Measurements from ENCODE around the gene MAP2K1. TPM values are rescaled to one million over a fixed set of nuclear protein-coding genes. Genes with fewer than 3 reads are reported as not detected.

The MAP2K1 gene
- total RNA-seq, result 45.8 and 68.0 TPM in 2 replicates

DNA sequence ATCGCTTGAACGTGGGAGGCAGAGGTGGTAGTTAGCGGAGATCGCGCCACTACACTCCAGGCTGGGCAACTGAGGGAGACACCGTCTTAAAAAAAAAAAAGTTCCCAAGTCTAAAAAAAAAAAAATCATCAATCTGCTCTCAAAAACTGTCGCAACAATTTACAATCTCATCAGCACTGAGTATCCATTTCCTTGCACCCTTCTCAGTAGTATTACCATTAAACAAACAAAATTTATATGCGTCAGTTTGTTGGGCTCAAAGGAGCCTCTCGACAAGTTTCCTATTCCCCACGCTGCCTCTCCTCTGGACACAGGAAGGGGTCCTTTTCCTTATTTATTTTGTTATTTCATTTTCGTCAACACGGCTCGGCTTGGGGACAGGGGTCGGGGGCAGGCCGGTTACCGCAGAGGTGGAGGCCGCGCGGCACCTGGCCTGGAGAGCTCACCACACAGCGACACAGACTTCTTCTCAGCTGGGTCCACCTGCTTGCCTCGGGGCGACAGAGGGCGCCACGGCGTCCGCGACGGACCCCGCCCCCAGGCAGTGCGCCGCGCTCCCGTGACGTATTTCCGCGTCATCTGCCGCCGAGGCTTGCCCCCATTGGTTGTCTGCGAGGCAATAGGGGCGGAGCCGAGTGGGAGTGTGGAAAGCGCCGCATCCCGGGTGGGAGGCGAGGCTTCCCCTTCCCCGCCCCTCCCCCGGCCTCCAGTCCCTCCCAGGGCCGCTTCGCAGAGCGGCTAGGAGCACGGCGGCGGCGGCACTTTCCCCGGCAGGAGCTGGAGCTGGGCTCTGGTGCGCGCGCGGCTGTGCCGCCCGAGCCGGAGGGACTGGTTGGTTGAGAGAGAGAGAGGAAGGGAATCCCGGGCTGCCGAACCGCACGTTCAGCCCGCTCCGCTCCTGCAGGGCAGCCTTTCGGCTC, at the start of gene MAP2K1:
Gene MAP2K1 (plus strand): TSS at position 709 of the 920 bp plus-strand sequence. CDS start 436 bp downstream, outside the sequence.

DNA sequence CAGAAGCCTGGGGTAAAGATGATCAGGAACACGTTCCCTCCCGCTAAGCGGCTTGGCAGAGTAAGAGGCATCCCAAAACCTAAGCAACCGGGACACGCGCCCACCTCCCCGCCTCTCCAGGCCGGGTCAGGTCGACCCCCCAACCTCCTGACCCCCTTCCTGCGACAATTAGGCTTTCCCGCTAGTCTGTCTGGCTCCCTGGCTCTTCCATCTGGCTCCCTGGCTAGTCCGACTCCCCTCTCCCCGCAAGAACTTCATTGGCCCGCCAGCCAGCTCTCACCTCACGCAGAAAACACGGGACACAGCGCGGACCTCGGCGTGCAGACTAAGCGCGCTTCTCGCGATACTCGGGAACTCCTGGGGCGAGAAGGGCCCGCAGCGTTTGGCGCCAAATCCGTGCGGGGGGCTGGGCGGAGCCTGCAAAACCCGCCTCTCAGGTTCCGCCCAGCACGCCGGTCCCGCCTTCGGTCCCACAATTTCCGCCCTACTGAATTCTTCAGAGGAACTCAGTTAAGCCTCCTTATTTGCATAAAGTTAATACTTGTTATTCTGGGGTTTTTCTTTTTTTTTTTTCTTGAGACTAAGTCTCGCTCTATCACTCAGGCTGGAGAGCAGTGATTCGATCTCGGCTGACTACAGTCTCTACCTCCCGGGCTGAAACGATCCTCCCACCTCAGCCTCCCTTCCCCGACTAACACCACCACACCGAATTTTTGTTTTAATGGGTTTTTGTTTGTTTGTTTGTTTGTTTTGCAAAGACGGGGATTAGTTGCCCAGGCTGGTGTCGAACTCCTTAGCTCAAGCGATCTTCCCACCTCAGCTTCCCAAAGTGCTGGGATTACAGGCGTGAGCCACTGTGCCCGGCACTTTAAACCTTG, 30.1 kb upstream of the MAP2K1 start, which contains the start of gene TIPIN:
Gene TIPIN (minus strand): TSS at position 327 of the 878 bp plus-strand sequence. CDS start 3,738 bp downstream, outside the sequence.

DNA sequence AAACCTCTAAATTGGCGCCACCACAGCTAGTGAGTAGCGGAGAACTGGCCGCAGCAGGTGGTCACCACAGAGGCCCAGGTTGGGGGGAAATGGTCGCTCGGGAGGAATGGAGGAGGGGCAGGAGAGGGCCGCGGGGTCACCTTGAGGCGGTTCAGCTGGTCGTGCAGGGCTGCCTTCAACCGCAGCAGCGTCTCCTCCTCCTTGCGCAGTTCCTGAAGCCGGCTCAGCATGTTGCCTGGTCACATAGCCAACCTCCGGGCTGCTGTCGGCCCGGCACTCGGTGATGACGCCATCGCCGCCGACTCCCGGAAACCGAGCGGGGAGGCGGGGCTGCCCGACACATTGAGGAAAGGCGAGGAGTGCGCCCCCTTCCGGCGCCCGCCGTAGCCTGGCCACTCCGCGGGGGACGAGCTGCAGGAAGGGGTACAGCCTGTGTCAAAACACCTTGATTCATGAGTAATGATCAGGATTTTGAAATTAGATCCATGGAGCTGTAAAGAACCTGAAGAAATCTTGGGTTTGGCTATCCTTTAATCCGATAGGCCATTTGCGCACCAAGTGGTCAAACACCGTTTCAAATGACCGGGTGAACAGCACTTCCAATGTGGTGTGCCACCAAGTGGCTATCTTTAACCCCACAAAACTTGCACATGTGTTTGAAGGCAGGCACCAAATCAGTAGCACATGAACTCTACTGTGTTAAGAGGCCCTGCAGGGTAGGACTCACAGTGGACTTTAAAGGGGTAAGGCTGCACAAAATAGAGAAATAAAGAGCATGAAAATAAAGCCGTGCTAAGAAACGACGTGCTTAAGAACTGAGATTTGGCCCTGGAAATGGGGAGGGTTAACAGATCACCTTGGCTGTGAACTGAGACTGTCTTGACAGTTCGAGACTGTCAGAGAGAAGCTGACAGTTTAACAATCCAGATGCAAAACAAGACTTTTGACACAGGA, 111.1 kb downstream of the MAP2K1 start, which contains the start of gene SNAPC5:
Gene SNAPC5 (minus strand): TSS at position 261 of the 954 bp plus-strand sequence. CDS start 31 bp downstream, at position 230.

DNA sequence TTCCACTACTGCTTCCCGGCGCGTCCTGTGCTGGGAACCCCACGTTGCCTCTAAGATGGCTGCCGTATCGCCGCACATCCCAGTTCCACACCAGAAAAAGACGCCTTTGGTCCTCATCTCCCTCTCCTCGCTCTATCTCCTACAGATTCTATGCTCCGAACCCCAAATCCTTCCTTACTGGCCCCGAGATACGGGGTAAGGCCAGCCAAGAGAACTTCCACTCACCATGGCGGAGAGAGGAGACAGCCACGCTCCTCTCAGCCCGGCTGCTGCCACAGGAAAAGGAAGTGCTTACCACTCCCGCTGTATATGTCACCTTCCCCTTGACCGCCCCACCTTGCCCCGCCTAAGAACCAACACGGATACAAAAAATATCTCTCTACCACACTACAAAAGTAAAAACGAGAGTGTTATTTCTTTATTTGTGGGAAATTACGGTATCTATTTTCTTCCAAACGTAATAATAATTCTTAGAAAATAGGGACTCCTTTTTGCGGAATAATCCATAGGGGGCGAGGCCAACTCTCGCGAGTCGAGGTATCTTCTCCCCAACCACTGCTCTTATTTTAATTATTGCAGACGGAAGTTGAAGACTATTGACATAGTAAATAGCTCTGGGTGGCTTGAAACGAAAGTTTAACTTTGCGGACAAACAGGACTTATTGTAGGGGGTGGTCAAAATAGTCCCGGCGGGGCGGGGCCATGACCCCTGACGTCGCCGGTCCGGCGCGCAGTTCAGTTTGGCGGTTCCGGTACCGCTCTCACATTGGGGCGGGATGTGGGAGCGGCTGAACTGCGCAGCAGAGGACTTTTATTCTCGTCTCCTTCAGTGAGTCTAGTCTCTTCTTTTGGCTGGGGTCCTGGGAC, 118.1 kb downstream of the MAP2K1 start, which contains the start of the genes RPL4 and ZWILCH:
Gene RPL4 (minus strand): TSS at position 293 of the 867 bp plus-strand sequence. CDS start 65 bp downstream, at position 228.
Gene ZWILCH (plus strand): TSS at position 764 of the 867 bp plus-strand sequence. CDS start 13 bp downstream, at position 777.

Other genes starting within 250 kb of the MAP2K1 start
- gene MEGF11, start 133.2 kb upstream of the MAP2K1 start, total RNA-seq, result not detected in 2 replicates
- 18.4 and 19.1 TPM in 2 replicates for gene DIS3L, start 93.3 kb upstream of the MAP2K1 start, total RNA-seq
- gene TIPIN, start 30.2 kb upstream of the MAP2K1 start, total RNA-seq, result 15.6 and 16.7 TPM in 2 replicates
- 35.7 and 62.5 TPM in 2 replicates for gene SNAPC5, start 110.8 kb downstream of the MAP2K1 start, total RNA-seq
- 3,547 and 4,868 TPM in 2 replicates for gene RPL4, start 117.9 kb downstream of the MAP2K1 start, total RNA-seq
- 6.1 and 7.5 TPM in 2 replicates for gene ZWILCH, start 118.4 kb downstream of the MAP2K1 start, total RNA-seq
- gene LCTL, start 179.1 kb downstream of the MAP2K1 start, total RNA-seq, result not detected in 2 replicates